Activated naive CD4-positive, alpha-beta T cell treated with anti-CD3 and anti-CD28 coated beads, Interleukin-2, amount 50 U/mL, for 72 hours (primary cell): ENCODE results near the gene XRN2. TPM values are rescaled to one million over a fixed set of nuclear protein-coding genes. Genes with fewer than 3 reads are reported as not detected.
A peak's percentile ranks its signal among the peaks of the same experiment; 100 is the strongest.

Experiments
- ATAC-seq, 2 donors: fragments of 150-1000 bp; cut with Tn5 transposase; 2 replicates each; pipeline ENCODE4 v1.10.0; 2021; ENCODE audit warnings: mild to moderate bottlenecking in 2 of 2, moderate library complexity in 2 of 2
- DNase-seq, 2 donors: peaks; one replicate each; pipeline ENCODE4 v3.0.0; 2021 to 2022; ENCODE audit warnings: low spot score in 2 of 2
- H3K27ac Mint-ChIP-seq, 2 donors: one replicate each; pipeline ENCODE4 v1.8.0; 2022; ENCODE audit warnings: mild to moderate bottlenecking in 2 of 2, mixed read lengths in 2 of 2
- H3K36me3 Mint-ChIP-seq, 2 donors: one replicate each; pipeline ENCODE4 v1.8.0; 2022; ENCODE audit warnings: mixed read lengths in 2 of 2
- H3K9me3 Mint-ChIP-seq, 2 donors: one replicate each; pipeline ENCODE4 v1.8.0; 2022; ENCODE audit warnings: mixed read lengths in 2 of 2
- total RNA-seq, 2 donors: library from RNA; stranded (reverse); gene quantifications; one replicate each; pipeline ENCODE4 v1.2.3, GENCODE V29; 2022

Gene XRN2
- 10 to 100 TPM; 55.5 to 87.4 TPM for total RNA-seq

- H3K36me3 Mint-ChIP-seq: peaks cover 22 to 26% of the 10 kb centered on the region in 2 donors
These were observed at the start of gene XRN2 for GRCh38 chr20:21303061-21303871. Gene XRN2 (plus strand): TSS chr20:21303331. CDS start chr20:21303399, 68 bp downstream.

GRCh38 chr20:21257192-21257591 is 45.9 kb upstream of the XRN2 start:
- no peak for DNase-seq
- ATAC-seq: no peak
- Mint-ChIP-seq H3K36me3 (no peaks in the 10 kb centered on the region), H3K9me3 (no peaks in the 10 kb centered on the region), H3K27ac (no peak overlapping the region)

More at GRCh38 chr20:21303061-21303871, at the start of gene XRN2:
- DNase-seq (peak; percentile 92 to 93), ATAC-seq (peak; percentile 91 to 93)
- H3K9me3 Mint-ChIP-seq: no peaks in the 10 kb centered on the region
- H3K27ac Mint-ChIP-seq: peak within 1 kb of the TSS; percentile 97 to 99

GRCh38 chr20:21258411-21258810 is 44.7 kb upstream of the XRN2 start:
- H3K36me3 Mint-ChIP-seq: no peaks in the 10 kb centered on the region
- H3K27ac Mint-ChIP-seq: no peak overlapping the region
- DNase-seq (no peak), ATAC-seq (no peak)
- H3K9me3 Mint-ChIP-seq: no peaks in the 10 kb centered on the region

DNA sequence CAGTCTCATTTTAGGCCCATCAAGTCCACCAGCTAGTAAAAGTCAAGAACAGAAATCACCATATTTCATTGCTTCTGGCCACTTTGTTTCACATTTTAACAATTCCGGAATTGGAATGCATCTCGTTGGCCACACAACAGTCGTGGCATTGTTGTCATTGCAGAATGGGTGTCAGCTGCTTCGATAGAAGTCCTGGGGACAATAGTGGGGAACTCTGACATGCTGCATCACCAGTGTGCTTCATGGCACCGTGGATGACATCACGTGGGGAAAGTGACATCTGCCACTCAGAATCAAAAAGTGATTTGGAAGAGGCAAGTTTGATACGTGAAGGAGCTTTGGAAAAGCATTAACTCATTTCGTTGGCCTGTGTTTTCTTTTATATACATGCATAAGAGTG is 43.8 kb upstream of the XRN2 start:
- no peak overlapping the region for H3K27ac Mint-ChIP-seq
- DNase-seq: no peak

GRCh38 chr20:21262812-21263211 is 40.3 kb upstream of the XRN2 start:
- Mint-ChIP-seq H3K27ac (no peak overlapping the region), H3K36me3 (no peaks in the 10 kb centered on the region), H3K9me3 (no peaks in the 10 kb centered on the region)
- no peak for DNase-seq
- no peak for ATAC-seq

More for the DNA sequence above, 43.8 kb upstream of the XRN2 start:
- Mint-ChIP-seq H3K9me3 (no peaks in the 10 kb centered on the region), H3K36me3 (no peaks in the 10 kb centered on the region)
- ATAC-seq: no peak

DNA sequence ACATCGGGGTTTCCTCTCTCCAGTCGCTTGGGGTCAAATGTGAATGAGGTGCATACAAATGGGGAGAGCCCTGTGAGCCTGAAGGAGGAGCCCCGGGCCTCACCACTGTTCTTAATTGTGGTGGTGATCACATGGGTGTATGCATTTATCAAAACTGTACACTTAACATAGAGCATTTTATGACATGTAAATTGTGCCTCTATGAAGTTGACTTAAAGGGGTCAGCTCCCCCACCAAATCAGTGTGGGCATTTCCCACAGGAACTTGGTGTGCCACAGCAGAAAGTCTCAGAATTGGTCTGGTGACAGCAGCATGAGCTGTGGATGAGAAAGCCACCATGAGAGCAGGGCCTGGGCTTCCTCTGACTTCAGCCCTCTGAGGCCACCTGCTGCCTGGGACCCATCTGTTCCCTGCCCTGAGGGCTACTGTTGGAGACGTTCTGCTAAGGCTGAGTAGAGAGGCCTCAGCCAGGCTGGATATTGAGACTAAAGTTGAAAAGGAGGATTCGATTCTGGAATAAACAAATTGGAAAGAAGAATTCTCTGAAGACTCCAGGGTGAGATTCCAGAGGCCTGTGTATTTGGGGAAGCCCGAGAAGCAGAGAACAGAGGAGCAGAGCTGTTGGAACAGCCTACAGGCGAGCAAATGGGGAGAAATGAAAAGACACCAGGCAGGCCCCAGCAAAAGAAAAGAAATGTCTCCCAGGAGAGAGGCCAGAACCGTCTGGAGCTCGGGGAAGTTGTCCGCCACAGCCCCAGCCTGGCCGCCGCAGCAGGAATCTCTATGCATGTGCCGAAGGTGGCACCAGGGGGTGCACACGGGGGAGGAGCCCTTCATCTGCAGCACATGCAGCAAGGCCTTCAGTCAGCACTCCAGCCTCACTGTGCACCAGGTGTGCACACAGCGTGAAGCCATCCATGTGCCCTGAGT is 37.6 kb upstream of the XRN2 start:
- H3K9me3 Mint-ChIP-seq: no peaks in the 10 kb centered on the region
- ATAC-seq: no peak
- DNase-seq: no peak
- no peaks in the 10 kb centered on the region for H3K36me3 Mint-ChIP-seq
- H3K27ac Mint-ChIP-seq: no peak overlapping the region

- Mint-ChIP-seq H3K36me3 (no peaks in the 10 kb centered on the region), H3K9me3 (no peaks in the 10 kb centered on the region), H3K27ac (no peak overlapping the region)
- DNase-seq (no peak), ATAC-seq (no peak)
These were observed 37.0 kb upstream of the XRN2 start for GRCh38 chr20:21266191-21266536.

GRCh38 chr20:21269772-21270171 is 33.4 kb upstream of the XRN2 start:
- no peak for DNase-seq
- no peak for ATAC-seq
- Mint-ChIP-seq H3K36me3 (no peaks in the 10 kb centered on the region), H3K27ac (no peak overlapping the region), H3K9me3 (no peaks in the 10 kb centered on the region)

DNA sequence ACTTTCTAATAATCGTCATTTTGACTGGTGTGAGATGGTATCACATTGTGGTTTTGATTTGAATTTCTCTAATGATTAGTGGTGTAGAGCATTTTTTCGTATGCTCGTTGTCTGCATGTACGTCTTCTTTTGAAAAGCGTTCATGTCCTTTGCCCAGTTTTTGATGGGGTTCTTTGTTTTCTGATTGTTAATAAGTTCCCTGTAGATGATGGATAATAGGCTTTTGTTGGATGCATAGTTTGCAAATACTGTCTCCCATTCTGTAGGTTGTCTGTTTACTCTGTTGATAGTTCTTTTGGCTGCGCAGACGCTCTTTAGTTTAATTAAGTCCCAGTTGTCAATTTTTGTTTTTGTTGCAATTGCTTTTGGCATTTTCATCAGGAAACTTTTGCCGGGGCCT is 32.3 kb upstream of the XRN2 start:
- Mint-ChIP-seq H3K9me3 (no peaks in the 10 kb centered on the region), H3K36me3 (no peaks in the 10 kb centered on the region), H3K27ac (no peak overlapping the region)
- ATAC-seq (no peak), DNase-seq (no peak)

GRCh38 chr20:21272279-21272678 is 30.9 kb upstream of the XRN2 start:
- ATAC-seq (no peak), DNase-seq (no peak)
- no peaks in the 10 kb centered on the region for H3K9me3 Mint-ChIP-seq
- H3K36me3 Mint-ChIP-seq: no peaks in the 10 kb centered on the region
- H3K27ac Mint-ChIP-seq: no peak overlapping the region

DNA sequence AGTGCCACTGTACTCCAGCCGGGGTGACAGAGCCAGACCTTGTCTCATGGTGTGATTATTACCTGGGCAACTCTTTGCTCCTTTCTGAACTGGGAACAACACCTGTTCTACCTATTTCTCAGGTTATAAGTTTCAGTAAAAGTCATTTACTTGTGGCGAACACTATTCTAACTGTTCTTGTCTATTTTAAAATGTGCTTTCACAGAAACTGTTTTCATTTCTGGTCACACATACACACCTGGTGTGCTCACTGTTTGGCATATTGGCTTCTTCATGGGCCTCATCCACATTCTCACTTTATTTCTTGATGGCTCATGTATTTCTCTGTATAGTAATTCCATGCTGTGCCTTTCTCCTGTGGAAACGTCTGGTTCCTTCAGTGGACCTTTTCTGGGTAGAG is 30.5 kb upstream of the XRN2 start:
- no peak for DNase-seq
- no peak overlapping the region for H3K27ac Mint-ChIP-seq
- no peaks in the 10 kb centered on the region for H3K36me3 Mint-ChIP-seq
- ATAC-seq: no peak
- H3K9me3 Mint-ChIP-seq: no peaks in the 10 kb centered on the region

GRCh38 chr20:21273755-21274386 is 29.3 kb upstream of the XRN2 start:
- Mint-ChIP-seq H3K9me3 (no peaks in the 10 kb centered on the region), H3K36me3 (no peaks in the 10 kb centered on the region), H3K27ac (no peak overlapping the region)
- ATAC-seq (no peak), DNase-seq (no peak)

GRCh38 chr20:21278829-21279228 is 24.3 kb upstream of the XRN2 start:
- DNase-seq (no peak), ATAC-seq (no peak)
- no peak overlapping the region for H3K27ac Mint-ChIP-seq
- no peaks in the 10 kb centered on the region for H3K36me3 Mint-ChIP-seq
- H3K9me3 Mint-ChIP-seq: no peaks in the 10 kb centered on the region

GRCh38 chr20:21279706-21280521 is 23.2 kb upstream of the XRN2 start:
- no peaks in the 10 kb centered on the region for H3K9me3 Mint-ChIP-seq
- H3K36me3 Mint-ChIP-seq: no peaks in the 10 kb centered on the region
- DNase-seq: no peak
- ATAC-seq: no peak
- H3K27ac Mint-ChIP-seq: no peak overlapping the region

GRCh38 chr20:21280522-21281016 is 22.6 kb upstream of the XRN2 start:
- Mint-ChIP-seq H3K27ac (no peak overlapping the region), H3K9me3 (peaks cover 3 to 4% of the 10 kb centered on the region in 2 donors), H3K36me3 (peaks cover 0 to 4% of the 10 kb centered on the region in 2 donors)
- ATAC-seq (no peak), DNase-seq (no peak)

GRCh38 chr20:21286775-21287174 is 16.4 kb upstream of the XRN2 start:
- Mint-ChIP-seq H3K27ac (no peak overlapping the region), H3K36me3 (peaks cover 0 to 15% of the 10 kb centered on the region in 2 donors), H3K9me3 (peaks cover 7 to 10% of the 10 kb centered on the region in 2 donors)
- DNase-seq (no peak), ATAC-seq (no peak)
